GM18517 (cell line): ENCODE measurements around the gene GOLGA3.
"Not testable (repeated sequence)": the region's sequence is repeated elsewhere in the genome, so short reads cannot be mapped to it uniquely, and the experiment has no call there.

ENCODE experiments used
- ATAC-seq: cut with Tn5 transposase; IDR thresholded peaks from one replicate; pipeline ENCODE4 v1.9.1; 2021; ENCODE audit warnings: mild to moderate bottlenecking, moderate library complexity; ENCODE audit not compliant: unreplicated experiment

Gene GOLGA3

DNA sequence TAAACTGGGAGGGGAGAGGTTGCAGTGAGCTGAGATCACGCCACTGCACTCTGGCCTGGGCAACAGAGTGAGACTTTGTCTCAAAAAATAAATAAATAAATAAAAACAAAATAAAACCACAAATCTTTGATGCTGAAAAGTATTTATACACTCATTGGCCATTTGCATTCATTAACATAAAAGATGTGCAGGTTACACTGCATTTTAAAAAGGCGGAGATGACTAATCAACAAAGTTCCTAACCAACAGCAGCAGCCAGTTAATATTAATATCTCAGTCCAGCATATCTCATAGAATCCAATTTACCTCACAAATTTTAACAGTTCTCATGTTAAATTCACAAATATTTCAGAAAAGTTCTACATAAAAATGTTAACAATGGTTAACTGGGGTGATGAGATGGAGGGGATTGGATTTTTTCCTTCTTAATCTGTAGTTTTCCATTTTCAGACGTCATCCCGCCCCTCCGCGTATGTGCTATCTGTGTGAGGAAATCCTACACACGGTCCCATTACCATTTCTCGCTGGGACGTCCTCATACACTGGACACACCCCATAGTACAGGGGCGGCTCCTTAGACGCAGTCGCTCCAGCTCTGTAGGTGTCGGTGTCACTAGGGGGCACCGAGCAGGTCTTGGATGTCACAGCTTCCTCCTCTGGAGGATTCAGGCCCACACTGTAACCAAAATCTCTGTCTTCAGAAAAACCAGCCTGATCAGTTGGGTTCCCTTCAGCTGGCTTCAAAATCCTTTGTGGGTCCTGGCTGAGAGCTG is 74.3 kb downstream of the GOLGA3 start:
- ATAC-seq = no peak

DNA sequence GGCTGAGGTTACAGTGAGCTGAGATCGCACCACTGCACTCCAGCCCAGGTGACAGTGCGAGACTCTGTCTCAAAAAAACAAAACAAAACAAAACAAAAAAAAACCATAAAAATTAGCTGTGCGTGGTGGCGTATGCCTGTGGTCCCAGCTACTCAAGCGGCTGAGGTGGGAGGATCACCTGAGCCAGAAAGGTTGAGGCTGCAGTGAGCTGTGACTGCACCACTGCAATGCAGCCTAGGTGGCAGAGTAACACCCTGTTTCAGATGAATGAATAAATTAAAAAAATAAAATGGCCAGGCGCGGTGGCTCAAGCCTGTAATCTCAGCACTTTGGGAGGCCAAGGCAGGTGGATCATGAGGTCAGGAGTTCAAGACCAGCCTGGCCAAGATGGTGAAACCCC is 75.0 kb downstream of the GOLGA3 start:
- not testable (repeated sequence) for ATAC-seq

DNA sequence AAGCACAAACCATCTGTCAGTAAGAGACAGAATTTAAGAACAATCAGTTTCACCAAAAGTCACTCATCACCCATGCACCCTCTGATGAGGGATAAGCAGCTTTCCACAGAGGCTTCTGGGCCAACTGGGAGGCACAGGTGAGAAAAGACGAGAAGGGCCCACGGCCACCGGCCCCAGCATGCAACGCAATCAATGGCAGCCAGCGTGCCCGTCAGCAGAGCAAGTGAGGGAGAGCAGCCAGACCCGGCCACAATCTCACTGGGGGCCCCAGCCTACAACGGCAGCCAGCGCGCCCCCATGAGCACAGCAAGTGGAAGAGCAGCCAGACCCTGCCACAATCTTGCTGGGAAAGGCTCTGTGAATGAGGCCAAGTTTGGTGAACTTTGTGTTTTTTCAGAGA is 80.3 kb downstream of the GOLGA3 start:
- no peak for ATAC-seq

DNA sequence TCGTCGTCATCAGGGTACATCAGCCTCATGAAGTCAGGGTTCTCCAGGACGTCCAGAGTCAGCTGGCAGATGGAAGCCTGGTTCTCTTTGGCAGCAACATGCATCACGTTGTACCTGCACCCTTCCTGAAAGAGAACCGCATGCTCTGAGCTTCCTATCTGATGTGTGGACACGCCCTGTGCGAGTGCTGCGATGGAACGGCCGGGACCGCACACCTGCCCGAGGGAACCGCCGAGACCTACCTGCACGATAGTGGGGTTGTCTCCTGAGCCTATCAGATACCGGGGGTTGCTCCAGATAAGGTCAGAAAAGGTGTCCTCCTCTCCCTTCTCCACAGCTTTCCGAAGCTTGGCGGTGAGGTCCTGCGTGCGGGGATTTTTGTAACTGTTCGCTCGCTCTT is 80.8 kb downstream of the GOLGA3 start:
- no peak for ATAC-seq

DNA sequence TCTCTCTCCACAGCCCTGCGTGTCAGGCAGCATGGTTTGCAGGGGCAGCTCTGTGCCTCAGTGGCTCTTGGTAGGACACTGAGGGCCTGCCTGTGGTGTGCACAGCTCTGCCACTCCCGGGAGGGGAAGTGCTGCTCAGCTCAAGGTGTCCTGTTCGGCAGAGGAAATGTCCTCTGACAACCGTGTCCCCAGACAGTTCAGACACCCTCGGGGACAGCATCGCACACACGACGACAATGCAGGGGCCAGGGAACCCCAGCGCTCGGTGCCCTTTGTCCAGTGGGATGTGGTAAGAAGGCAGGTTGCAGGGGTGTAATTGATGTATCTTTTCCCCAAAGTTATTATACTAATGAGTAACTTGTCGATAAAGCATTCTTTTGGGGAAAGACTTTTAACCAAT is 81.3 kb downstream of the GOLGA3 start:
- ATAC-seq = no peak

DNA sequence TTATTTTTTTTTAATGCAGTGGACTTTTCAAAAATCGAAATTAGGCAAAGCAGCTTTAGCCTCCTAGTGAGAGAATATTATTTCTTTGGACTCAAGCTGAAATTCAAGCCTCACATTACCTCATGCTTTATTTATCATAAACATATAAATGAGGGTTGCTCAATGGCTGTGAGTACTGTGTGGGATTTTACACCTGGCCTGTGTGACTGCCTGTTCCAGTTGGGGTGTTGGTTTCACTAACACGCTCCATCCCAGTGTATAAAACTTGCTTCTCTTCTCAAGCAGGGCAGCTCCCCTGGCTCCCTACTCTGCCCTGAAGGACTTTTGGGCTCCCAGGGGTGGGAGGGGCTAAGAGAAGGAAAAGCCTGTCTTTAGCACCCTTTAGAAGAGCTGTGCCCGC is 82.1 kb downstream of the GOLGA3 start:
- ATAC-seq = no peak

DNA sequence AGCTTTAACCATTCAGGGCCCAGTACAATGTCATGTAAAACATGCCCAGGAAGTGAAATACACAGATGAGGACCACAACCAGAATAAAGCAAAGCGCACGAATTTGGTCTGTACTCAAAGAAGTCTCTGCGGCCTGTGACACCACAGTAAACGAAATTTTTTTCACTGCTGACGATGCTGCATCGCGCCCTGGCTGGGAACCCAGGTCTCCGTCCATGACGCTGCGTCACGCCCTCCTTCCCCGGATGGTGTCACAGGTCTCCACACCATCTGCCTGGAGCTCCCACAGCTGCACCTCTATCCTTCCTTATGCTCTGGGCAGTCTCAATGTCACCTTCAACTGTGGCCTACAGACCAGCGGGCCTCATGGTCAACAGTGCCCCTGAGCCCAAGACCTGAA is 84.8 kb downstream of the GOLGA3 start:
- no peak for ATAC-seq

DNA sequence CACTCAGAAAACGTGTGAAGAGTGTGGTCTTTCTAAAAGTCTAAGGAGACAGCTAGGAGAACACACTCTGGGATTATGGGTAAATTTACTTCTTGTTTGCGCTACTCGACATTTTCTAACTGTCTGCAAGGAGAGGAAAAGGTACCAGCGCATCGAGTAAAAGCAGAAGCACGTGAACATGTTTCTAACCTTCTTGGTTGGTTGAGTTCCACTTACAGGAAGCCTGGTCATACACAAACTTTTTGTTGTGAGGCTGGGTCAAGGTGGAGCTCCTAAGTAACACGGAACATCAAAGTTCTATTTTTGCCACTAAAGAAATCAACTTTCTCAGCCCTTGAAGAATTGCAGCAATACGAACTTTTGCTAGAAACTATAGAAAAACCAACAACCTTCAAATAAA is 87.0 kb downstream of the GOLGA3 start:
- ATAC-seq = no peak

DNA sequence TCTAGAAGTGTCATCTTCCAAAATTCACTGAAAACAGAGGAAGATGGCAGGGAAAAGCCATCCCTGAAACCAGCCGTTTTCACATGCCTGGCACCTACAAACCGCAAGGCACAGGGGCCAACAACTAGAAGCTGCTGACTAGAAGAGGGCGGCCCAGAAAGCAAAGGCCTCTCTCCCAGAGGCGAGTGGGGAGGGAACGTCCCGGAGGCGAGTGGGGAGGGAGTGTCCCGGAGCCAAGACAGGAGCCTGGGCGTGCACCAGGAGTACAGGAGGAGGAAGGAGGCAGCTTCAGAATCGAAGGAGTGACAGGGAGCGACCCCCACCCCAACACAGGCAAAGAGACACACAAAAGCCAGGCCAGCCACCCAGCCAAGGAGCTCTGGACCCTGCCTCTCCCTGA is 88.0 kb downstream of the GOLGA3 start:
- ATAC-seq = no peak

DNA sequence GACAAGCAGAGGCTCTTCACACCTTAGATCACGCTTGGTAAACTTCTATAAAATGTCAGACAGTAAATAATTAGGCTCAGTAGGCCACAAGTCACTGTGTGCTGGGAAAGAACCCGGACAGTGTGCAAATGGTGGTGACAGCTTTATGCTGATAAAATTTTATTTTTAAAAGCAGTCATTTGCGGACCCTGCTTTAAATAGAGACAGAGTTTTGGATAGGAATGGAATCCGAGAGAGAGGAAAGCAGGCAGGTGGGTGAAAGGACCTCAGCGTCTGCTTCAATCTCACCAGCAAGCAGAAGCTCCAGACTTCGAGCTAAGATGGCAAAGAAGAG is 88.4 kb downstream of the GOLGA3 start:
- ATAC-seq = no peak

DNA sequence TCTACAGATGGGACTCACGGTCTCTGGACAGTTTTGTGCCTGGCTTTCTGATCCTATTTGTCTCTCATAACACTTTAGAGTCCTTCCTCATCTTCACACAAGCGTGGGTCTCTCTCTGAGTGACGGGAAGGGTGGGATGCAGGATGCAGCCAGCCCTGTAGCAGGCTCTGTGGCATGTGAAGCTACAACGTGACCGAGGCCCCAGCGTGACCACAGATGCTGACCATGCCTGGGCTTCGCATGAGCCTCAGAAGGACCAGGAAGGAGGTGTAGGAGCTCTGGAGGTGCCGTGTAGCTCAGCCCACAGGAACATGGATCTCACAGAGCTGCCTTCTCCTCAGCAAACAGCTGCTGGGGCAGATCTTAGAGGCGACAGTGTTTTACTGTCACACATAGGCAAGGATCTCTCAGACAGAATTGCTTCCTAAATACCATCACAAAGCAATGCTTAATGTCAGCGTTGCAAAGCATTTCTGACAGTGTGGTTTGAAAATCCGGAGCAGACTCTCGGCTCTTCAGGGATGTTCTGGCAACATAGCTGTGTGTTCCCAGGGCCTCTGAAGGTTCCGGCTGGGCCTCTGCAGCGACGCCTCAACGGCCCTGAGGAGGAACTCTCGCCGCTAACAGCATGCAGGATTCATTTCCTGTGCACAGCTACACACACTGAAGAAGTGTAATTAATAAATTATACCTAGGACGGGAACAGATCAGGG is 88.9 kb downstream of the GOLGA3 start:
- no peak for ATAC-seq

DNA sequence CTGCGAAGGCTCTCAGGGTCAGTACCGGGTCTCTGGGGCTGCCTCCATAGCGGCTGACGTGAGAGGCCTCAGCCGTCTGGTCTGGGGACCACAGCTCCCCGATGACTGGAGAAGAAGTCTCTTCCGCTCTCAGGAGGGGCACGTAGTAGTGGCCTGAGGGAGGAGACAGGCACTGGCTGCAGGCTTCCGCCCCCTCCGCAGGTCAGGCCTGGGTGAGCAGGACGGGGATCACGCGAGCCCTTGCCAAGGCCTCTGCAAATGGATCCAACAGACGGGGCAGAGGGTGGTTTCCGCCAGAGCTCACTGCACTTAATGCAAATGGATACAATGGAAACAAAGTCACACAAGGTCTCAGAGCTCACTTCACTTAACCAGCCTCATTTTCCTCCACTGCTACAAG is 91.8 kb downstream of the GOLGA3 start:
- ATAC-seq = no peak

DNA sequence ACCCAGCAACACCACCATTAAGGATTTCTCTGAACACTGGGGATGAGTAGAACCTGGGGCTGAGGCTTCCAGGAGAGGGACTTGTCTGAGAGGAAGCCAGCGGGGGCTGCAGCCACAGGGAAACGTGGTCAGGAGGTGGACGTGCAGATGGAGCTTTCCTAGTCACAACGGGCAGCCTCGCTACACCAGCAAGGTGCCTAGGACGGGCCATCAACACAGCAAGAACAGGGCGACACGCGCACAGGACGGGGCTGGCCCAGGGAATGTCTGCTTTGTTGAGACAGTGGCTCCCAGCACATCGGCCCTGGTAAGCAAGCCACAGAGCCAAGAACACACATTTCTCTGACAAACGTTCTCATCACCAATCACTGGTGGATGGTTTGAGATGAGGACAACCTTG is 92.3 kb downstream of the GOLGA3 start:
- ATAC-seq = no peak

DNA sequence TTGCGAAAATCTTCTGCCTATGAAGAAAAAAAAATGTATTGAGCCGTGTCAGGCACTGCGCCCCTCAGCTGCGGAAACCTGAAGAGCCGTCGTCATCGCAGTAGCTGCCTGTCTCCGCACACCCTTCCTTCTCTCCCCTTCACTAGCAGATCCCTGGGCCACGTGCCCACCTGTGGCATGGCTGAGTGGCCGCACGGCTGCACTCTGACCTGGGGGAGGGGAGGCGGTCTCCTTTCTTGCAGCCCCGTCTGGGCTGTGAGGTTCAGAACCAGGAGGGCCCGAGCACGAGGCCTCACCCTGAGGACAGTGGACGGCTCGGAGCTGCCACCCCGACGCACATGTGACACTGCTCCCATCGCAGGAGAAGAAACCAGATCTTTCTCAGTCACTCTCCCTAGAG is 93.2 kb downstream of the GOLGA3 start:
- no peak for ATAC-seq

DNA sequence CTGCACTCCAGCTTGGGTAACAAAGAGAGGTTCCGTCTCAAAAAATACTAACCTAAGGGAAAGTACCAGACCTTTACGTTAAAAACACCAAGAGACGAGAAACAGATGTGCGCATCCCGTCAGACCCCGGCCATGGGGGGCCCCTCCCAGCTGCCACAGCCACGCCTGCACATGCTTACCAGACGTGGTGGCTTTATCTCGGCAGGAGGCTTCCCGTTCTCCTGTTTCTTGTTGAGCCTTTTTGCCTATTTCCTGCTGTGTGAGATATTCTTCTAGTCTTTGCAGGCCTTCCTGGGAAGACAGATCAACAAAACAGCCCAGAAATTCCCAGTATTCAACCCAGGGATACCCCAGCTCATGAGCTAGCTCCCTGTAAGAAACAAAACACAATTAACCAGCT is 94.5 kb downstream of the GOLGA3 start:
- no peak for ATAC-seq

DNA sequence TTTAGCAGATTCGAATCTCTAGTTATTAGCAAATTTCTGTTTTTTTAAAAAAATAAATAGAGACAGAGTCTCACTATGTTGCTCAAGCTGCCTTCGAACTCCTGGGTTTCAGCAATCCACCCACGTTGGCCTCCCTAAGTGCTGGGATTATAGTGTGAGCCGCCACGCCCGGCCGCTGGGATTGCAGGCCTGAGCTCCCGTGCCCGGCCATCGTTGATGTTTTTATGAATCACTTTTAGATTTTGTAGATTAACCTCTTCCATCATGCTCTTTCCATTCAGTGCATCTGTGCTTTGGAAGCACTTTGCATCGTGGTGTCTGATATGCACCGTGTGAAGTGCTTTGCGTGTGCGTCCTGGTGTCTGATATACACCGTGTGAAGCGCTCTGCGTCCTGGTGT is 97.1 kb downstream of the GOLGA3 start:
- ATAC-seq = no peak

DNA sequence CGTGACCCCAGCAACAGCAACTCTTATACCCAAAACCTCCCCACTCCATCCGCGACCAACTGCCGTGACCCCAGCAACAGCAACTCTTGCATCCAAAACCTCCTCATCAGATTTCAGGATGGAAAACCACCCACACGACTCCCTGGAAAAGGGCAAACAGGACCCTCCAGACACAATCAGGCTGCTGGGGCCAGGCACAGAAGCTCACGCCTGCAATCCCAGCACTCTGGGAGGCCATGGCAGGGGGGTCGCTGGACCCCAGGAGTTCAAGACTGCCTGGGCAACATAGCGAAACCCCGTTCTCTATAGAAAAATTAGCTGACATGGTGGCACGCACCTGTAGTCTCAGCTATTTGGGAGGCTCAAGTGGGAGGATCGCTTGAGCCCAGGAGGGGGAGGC is 98.3 kb downstream of the GOLGA3 start:
- no peak for ATAC-seq

DNA sequence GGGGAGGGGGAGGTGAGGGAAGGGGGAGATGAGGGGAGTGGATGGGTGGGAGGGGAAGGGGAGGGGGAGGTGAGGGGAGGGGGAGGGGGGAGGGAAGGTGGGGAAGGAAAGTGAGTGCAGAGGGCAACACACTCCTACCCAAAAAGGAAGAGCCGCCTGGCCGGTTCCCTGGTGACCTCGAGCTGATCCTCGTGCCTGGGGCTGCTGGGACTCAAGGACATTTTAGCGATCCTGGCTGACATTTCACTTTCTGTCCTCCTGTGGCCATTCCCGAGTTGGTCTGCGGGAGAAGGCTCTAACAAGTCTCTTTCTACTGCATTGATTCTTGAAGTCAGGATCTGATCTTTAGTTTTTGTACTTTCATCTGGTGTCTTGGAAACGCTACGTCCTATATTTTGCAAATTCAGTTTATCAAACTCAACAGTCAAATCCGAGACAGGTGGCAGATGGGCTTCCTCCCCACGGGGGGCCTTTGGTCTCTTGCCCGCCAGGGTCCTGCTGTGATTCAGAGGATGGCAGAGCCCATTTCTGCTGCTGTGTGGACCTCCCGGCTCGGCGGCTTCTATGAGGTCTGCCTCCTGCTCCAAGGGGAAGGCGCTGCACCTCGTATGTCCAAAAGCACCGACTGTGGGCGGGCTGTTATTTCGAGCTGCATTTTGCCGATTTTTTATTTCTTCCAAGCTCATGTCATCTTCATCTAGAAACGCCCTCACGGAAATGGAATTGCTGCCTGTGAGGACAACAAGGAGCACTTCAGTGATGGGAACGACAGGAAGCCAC is 98.9 kb downstream of the GOLGA3 start:
- no peak for ATAC-seq

DNA sequence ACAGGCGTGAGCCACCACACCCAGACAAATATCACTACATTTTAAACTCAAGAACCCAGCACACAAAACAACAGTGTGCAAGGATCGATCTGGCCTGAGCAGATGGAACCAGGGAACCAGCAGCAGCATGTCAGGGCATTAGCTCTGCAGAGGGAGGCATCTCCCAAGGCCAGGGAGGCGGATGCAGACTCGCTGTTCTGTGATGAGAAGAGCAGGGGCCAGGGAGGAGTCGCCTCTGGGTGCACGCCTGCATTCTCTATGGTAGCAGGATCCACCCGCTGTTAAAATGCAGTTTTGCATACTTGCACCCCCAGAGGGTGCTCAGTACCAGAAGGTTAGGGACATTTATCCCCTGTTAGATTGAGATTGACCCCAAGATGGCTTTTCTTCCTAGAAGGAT is 100.2 kb downstream of the GOLGA3 start:
- ATAC-seq = no peak

DNA sequence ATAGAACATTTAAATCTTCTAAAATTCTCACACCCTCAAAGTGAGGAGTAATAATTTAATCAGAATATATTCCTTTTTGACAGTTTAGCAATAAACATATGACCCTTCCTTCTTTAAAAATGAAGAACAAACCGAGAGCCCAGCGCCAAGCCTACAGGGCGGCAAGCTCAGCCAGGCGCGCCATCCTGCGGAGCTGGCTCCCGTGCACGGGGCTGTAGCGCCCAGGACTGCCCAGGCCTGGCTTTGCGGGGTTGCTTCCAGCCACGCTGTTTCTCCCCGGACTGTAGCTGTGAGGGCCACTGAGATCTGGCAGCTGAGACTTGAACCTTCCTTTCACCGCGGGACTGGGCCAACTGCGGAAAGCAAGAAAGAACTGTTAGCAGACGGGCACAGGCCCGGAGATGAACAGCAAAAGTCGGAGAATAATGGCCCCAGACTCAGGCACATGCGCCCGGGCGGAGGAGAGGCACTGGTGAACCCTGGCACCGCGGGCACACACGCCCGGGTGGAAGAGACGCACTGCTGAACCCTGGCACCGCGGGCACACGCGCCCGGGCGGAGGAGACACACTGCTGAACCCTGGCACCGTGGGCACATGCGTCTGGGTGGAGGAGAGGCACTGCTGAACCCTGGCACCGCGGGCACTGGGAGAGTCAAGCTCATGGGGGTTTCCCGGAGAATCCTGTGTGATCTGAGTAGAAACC is 101.4 kb downstream of the GOLGA3 start:
- no peak for ATAC-seq

DNA sequence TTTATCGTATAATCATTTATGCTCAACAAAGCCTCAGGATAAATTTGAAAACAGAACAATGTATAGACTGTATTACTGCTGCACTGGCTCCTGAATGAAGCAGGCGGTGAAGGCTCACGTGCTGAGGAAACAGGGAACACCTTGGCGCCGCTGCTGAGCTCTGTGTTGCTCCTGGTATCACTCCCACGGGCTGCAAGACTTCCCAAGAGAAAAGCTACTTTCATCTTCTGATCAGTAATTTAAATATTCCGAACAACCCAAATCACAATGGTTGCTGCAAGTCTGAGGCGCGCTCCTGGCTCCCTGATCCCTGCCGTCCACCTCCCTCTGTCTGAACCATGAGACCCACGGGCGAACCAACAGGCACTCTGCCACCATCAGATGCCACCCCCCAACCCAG is 102.3 kb downstream of the GOLGA3 start:
- ATAC-seq = no peak
